Measurements from ENCODE around the gene TRNAU1AP. TPM values are rescaled to one million over a fixed set of nuclear protein-coding genes. Genes with fewer than 3 reads are reported as not detected.
"Not testable (repeated sequence)": the region's sequence is repeated elsewhere in the genome, so short reads cannot be mapped to it uniquely, and the experiment has no call there.

The TRNAU1AP gene
- 10 to 100 TPM; 21.6 to 27.0 (median 23.3) TPM for polyA plus RNA-seq (ENCODE audit: insufficient read length in 4 of 4)

GRCh38 chr1:28552758-28553663 is at the start of gene TRNAU1AP:
TRNAU1AP (plus strand) TSS chr1:28553085; CDS start chr1:28553111, 26 bp downstream.
- DNase-seq (ENCODE audit: low read depth in 4 of 4, low spot score in 2 of 4), result peak; percentile 84 to 96 (median 93)

GRCh38 chr1:28503117-28503516 is 49.8 kb upstream of the TRNAU1AP start:
- DNase-seq (ENCODE audit: low read depth in 4 of 4, low spot score in 2 of 4), result no peak

- DNase-seq (ENCODE audit: low read depth in 4 of 4, low spot score in 2 of 4), result peak; percentile 94 to 99 (median 96)
These were observed 47.3 kb upstream of the TRNAU1AP start, which contains the start of gene RCC1 for GRCh38 chr1:28505406-28506187. RCC1 (plus strand) TSS chr1:28506043; CDS start chr1:28529867, 23,824 bp downstream.

GRCh38 chr1:28506907-28507246 is 46.0 kb upstream of the TRNAU1AP start:
- no peak for DNase-seq (ENCODE audit: low read depth in 4 of 4, low spot score in 2 of 4)

- DNase-seq (ENCODE audit: low read depth in 4 of 4, low spot score in 2 of 4), result no peak
These were observed 45.6 kb upstream of the TRNAU1AP start for GRCh38 chr1:28507247-28507645.

- no peak for DNase-seq (ENCODE audit: low read depth in 4 of 4, low spot score in 2 of 4)
These were observed 45.0 kb upstream of the TRNAU1AP start for GRCh38 chr1:28507646-28508434.

- no peak for DNase-seq (ENCODE audit: low read depth in 4 of 4, low spot score in 2 of 4)
These were observed 44.5 kb upstream of the TRNAU1AP start for GRCh38 chr1:28508435-28508754.

- DNase-seq (ENCODE audit: low read depth in 4 of 4, low spot score in 2 of 4), result no peak
These were observed 43.1 kb upstream of the TRNAU1AP start for GRCh38 chr1:28509705-28510272.

GRCh38 chr1:28510273-28510969 is 42.5 kb upstream of the TRNAU1AP start:
- DNase-seq (ENCODE audit: low read depth in 4 of 4, low spot score in 2 of 4), result no peak

- DNase-seq (ENCODE audit: low read depth in 4 of 4, low spot score in 2 of 4), result no peak
These were observed 41.9 kb upstream of the TRNAU1AP start for GRCh38 chr1:28510970-28511440.

- DNase-seq (ENCODE audit: low read depth in 4 of 4, low spot score in 2 of 4), result no peak
These were observed 40.8 kb upstream of the TRNAU1AP start for GRCh38 chr1:28512058-28512611.

GRCh38 chr1:28514445-28514933 is 38.4 kb upstream of the TRNAU1AP start:
- not testable (repeated sequence) for DNase-seq (ENCODE audit: low read depth in 4 of 4, low spot score in 2 of 4)

- no peak for DNase-seq (ENCODE audit: low read depth in 4 of 4, low spot score in 2 of 4)
These were observed 36.3 kb upstream of the TRNAU1AP start for GRCh38 chr1:28516518-28516956.

- DNase-seq (ENCODE audit: low read depth in 4 of 4, low spot score in 2 of 4), result no peak
These were observed 35.3 kb upstream of the TRNAU1AP start for GRCh38 chr1:28517649-28517999.

- peak; percentile 77 to 83 (median 80) for DNase-seq (ENCODE audit: low read depth in 4 of 4, low spot score in 2 of 4)
These were observed 34.7 kb upstream of the TRNAU1AP start for GRCh38 chr1:28518000-28518744.

- DNase-seq (ENCODE audit: low read depth in 4 of 4, low spot score in 2 of 4), result no peak
These were observed 34.0 kb upstream of the TRNAU1AP start for GRCh38 chr1:28518745-28519341.

GRCh38 chr1:28519946-28520725 is 32.7 kb upstream of the TRNAU1AP start:
- no peak for DNase-seq (ENCODE audit: low read depth in 4 of 4, low spot score in 2 of 4)
